ENCODE data around the gene GUF1. TPM values are rescaled to one million over a fixed set of nuclear protein-coding genes. Genes with fewer than 3 reads are reported as not detected.

Gene GUF1
- total and polyA plus RNA-seq, 2 of the 13 experiments (the other 11 are each of a cell fraction or from before 2014, with no cell fraction given) = 10.3 to 24.6 TPM

DNA sequence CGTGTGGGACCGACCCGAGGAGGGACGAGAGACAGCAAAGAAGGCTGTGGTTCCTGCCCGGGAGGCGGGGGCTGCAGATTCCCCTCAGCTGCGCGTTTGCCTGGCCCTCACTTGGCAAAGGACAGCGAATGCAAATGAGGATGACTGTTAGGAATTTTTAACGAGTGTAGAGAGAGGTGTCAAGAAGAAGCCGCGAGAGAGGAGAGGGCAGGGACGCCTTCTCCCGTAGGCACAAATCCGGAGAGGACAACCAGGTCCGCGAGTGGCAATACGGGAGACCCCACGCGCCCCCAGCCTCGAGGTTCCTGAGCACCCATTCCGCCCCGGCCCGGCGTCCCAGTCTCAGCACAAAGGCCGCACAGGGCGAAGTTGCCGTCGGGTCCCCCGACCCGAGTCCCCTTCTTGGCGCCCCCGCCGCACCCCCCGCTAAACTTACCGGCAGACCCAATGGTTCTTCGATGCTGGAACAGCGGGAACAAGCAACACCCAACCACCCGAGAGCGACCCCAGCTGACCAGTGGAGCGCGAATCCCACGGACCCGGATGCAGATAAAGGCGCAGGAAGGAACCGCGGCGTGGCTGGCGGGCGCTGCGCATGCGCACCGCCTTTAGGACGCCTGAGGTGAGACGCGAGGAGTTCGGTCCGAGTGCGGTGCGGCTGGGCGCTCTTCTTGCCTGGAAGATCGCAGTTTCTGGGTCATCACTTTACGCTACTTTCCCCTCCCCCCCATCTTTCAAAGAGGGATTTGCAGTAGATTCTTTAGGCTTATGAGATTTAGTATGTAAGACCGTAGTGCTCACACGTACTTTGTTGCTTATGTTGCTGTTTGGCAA is 48.0 kb downstream of the GUF1 start, which contains the start of gene GNPDA2 (continued):
- TF ChIP-seq GATAD2A (CRISPR knock-in tag; IDR thresholded peaks at IDR 0.05) (peak; percentile 63), ATRX (CRISPR knock-in tag; IDR thresholded peaks at IDR 0.05; ENCODE audit: borderline replicate concordance) (no peak), SP4 (CRISPR knock-in tag; IDR thresholded peaks at IDR 0.05) (peak; percentile 60), ZNF263 (CRISPR knock-in tag; IDR thresholded peaks at IDR 0.05) (peak; percentile 53; the same call in 1 of the 2 replicates), RORA (CRISPR knock-in tag; IDR thresholded peaks at IDR 0.05) (no peak), MEIS1 (CRISPR knock-in tag; IDR thresholded peaks at IDR 0.05; ENCODE audit: borderline replicate concordance) (no peak), XRCC5 (optimal IDR thresholded peaks at IDR 0.05; ENCODE audit: low read length) (no peak), EEA1 (CRISPR knock-in tag; IDR thresholded peaks at IDR 0.05; ENCODE audit: borderline replicate concordance) (no peak), ZNF816 (CRISPR knock-in tag; IDR thresholded peaks at IDR 0.05; ENCODE audit: borderline replicate concordance) (no peak), SRSF9 (IDR thresholded peaks at IDR 0.05; ENCODE audit: borderline replicate concordance, insufficient read depth, low read depth, low read length, poor library complexity, severe bottlenecking) (no peak), ZNF761 (CRISPR knock-in tag; conservative IDR thresholded peaks at IDR 0.05) (peak; percentile 82), ZNF530 (CRISPR knock-in tag; IDR thresholded peaks at IDR 0.05; ENCODE audit: low read depth) (no peak), ZNF776 (CRISPR knock-in tag; IDR thresholded peaks at IDR 0.05) (peak; percentile 78; the same call in 1 of the 2 replicates), ZMYM4 (CRISPR knock-in tag; IDR thresholded peaks at IDR 0.05) (peak; percentile 89), ZNF772 (CRISPR knock-in tag; IDR thresholded peaks at IDR 0.05) (no peak; the same call in 1 of the 2 replicates), PCBP2 (optimal IDR thresholded peaks at IDR 0.05; ENCODE audit: low read depth, low read length, poor library complexity, severe bottlenecking) (no peak), TARDBP (CRISPR knock-in tag; IDR thresholded peaks at IDR 0.05) (peak; percentile 59), FOXJ3 (CRISPR knock-in tag; IDR thresholded peaks at IDR 0.05; ENCODE audit: borderline replicate concordance) (0 out of 2 replicates have a peak, but pooled peaks have one; percentile 57), ZNF383 (CRISPR knock-in tag; IDR thresholded peaks at IDR 0.05; ENCODE audit: borderline replicate concordance) (peak; percentile 74; the same call in 1 of the 2 replicates), RFXAP (CRISPR knock-in tag; IDR thresholded peaks at IDR 0.05; ENCODE audit: borderline replicate concordance) (peak; percentile 71; the same call in 1 of the 2 replicates), ZBTB42 (CRISPR knock-in tag; IDR thresholded peaks at IDR 0.05) (no peak), BRD4 (CRISPR knock-in tag; IDR thresholded peaks at IDR 0.05) (peak; percentile 29; the same call in 1 of the 2 replicates), ZNF33A (CRISPR knock-in tag; IDR thresholded peaks at IDR 0.05; ENCODE audit: borderline replicate concordance) (0 out of 2 replicates have a peak, but pooled peaks have one; percentile 26)
- TF ChIP-seq, protein P1, sequence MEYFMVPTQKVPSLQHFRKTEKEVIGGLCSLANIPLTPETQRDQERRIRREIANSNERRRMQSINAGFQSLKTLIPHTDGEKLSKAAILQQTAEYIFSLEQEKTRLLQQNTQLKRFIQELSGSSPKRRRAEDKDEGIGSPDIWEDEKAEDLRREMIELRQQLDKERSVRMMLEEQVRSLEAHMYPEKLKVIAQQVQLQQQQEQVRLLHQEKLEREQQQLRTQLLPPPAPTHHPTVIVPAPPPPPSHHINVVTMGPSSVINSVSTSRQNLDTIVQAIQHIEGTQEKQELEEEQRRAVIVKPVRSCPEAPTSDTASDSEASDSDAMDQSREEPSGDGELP (IDR thresholded peaks at IDR 0.05; ENCODE audit: borderline replicate concordance, low read depth) = peak; percentile 88
- TF ChIP-seq, protein P2, sequence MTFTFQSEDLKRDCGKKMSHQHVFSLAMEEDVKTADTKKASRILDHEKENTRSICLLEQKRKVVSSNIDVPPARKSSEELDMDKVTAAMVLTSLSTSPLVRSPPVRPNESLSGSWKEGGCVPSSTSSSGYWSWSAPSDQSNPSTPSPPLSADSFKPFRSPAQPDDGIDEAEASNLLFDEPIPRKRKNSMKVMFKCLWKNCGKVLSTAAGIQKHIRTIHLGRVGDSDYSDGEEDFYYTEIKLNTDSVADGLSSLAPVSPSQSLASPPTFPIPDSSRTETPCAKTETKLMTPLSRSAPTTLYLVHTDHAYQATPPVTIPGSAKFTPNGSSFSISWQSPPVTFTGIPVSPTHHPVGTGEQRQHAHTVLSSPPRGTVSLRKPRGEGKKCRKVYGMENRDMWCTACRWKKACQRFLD (CRISPR knock-in tag; IDR thresholded peaks at IDR 0.05; ENCODE audit: borderline replicate concordance) = peak; percentile 88; the same call in 1 of the 2 replicates
- TF ChIP-seq, protein P3, sequence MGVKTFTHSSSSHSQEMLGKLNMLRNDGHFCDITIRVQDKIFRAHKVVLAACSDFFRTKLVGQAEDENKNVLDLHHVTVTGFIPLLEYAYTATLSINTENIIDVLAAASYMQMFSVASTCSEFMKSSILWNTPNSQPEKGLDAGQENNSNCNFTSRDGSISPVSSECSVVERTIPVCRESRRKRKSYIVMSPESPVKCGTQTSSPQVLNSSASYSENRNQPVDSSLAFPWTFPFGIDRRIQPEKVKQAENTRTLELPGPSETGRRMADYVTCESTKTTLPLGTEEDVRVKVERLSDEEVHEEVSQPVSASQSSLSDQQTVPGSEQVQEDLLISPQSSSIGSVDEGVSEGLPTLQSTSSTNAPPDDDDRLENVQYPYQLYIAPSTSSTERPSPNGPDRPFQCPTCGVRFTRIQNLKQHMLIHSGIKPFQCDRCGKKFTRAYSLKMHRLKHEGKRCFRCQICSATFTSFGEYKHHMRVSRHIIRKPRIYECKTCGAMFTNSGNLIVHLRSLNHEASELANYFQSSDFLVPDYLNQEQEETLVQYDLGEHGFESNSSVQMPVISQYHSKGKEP (CRISPR knock-in tag; IDR thresholded peaks at IDR 0.05) = no peak

Data from HepG2 (cell line).